ENCODE measurements around the gene TNFRSF18.

TNFRSF18 gene

DNA sequence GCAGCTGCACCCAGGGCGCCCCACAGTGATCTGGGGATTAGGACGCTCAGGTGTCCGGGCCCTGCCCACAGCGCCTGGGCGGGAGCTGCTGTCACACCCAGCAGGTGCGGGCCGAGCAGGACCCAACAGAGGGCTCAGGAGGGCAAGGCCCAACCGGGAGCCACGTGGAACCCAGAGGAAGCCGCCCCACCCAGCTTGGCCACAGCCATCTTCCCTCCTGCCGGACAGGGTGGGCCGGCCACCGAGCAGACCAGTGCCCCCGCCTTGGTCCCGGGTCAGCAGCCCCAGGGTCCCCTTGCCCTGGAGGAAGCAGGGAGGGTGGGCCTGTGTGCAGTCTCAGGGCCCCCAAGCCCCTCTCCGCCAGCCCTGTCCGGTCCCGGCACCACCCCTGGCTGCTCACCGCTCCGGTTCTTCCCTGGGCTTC is 39.0 kb downstream of the TNFRSF18 start:
- no peak for DNase-seq (ENCODE audit: low read depth in 2 of 3, low spot score in 2 of 3)

DNA sequence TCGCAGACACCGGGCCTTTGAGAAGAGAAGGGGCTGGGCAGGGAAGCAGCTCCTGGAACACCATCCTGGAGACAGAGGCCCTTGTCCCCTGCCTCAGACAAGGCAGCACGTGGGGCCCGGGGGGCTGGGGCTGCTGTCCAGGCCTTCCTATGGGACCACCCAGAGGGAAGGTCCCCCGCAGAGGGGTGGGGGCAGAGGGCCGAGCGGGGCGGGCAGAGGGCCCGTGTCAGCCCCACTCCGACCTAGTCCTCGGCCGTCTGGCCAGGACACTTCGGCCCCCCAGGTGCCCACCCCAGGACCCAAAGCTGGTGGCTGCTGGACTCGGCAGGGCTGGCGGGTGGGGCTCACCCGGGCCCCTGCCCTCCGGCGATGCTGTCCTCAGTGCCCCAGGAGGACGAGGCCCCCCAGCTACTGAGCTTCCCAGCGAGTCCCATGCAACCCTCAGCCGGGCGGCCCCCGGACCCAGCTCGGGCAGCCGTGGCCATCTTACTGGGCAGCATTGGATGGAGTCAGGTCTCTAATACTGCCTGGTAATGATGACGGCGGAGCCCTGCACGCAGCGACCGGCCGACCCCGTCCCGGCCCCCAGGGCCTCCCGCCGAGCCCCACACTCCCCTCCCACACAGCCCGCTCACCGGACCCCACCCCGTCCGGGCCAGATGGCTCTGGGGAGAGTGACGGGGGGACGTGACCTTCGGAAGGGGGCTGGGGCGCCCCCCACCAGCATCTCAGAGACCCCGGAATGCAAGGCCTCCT is 39.6 kb downstream of the TNFRSF18 start:
- DNase-seq (ENCODE audit: low read depth in 2 of 3, low spot score in 2 of 3), result no peak

DNA sequence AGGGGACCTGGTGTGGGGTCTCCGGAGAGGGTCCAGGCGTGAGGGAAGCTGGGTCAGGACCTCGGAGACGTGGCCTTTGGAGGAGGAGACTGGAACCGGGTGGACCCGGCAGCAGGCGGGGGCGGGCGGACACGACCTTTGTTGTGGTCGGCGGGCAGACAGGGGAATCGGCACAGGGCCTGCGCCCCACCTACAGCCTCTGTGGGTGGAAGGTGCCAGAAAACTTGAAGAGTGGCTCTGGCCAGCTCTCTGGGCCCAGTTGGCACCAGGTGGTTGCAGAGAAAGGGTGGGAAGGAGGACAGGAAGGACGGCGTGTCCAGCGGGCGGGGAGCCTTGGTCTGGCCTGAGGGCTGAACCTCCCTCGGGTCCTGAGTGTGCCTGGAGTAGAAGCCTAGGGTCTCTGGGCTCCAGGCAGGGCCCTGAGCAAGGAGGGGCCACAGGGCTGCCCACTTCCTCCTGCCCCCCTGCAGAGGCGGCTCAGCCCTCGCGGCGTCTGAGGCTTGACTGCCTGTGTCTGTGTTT is 40.4 kb downstream of the TNFRSF18 start:
- no peak for DNase-seq (ENCODE audit: low read depth in 2 of 3, low spot score in 2 of 3)

DNA sequence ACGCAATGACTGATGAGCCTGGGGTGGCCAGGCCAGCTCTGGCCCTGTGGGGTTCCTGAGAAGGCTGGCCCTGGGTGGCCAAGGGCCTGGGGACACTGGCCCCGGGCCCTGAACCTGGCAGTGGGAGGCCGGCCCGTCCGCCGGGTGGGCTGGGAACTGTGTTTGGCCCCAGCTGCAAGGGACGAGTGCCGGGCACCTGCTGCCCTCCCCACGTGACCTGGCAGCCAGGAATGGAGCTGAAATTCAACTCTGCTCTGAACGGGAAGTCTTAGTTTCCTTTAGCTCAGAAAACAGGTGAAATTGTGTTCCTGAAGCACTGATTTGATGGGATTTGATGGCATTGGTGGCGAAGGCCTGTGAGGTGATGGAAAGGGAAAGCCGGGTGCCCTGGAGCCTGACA is 40.9 kb downstream of the TNFRSF18 start:
- DNase-seq (ENCODE audit: low read depth in 2 of 3, low spot score in 2 of 3), result no peak

DNA sequence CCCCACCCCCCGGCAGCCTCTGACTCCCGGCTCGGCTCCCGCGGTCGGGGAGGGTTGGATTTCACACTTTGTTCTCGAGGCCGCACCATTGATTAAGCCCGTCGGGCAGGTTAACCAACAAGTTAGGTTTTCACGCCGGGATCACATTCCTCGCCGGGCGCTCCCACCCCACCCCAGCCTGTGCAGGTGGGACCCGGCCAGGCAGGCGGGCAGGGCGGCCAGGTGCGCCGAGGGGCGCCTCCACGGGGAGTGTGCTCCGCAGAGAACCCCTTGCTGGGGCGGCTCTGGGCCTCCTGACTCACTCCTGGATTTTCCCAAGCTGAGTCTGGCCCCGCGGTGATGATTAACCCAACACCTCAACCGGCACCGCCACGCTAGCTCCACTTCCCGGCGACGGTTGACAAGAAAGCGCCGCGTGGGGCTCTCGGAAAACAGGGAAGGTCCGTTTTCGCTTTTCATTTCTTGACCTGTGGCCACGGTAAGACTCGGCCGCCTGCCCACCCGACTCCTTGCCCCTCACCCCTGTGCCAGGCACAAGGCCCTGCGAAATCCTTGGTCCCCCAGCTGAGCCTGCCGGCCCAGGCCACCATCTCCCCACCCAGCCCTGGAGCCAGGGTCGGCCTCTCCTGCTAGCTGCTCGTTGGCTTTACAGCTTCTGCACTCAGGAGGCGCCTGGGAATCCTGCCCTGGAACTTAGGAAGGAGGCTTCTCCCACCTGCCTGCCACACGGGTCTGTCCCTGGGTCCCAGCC is 41.5 kb downstream of the TNFRSF18 start:
- no peak for DNase-seq (ENCODE audit: low read depth in 2 of 3, low spot score in 2 of 3)

DNA sequence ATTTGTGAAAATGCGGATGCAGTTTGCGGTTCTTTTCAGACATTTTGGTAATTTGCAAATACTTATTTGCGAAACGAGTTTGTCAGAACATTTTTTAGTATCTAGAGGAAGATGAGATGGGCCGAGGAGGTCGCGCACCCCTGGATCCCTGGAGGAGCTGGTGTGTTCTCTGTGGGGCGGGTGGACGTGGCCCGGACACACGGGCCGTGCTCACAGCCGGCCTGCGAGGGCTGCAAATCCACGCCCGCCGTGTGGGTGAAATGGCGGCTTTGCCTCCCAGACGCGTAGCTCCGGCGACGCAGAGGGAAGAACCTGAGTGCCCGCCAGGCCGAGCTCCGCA is 42.1 kb downstream of the TNFRSF18 start:
- DNase-seq (ENCODE audit: low read depth in 2 of 3, low spot score in 2 of 3), result no peak

DNA sequence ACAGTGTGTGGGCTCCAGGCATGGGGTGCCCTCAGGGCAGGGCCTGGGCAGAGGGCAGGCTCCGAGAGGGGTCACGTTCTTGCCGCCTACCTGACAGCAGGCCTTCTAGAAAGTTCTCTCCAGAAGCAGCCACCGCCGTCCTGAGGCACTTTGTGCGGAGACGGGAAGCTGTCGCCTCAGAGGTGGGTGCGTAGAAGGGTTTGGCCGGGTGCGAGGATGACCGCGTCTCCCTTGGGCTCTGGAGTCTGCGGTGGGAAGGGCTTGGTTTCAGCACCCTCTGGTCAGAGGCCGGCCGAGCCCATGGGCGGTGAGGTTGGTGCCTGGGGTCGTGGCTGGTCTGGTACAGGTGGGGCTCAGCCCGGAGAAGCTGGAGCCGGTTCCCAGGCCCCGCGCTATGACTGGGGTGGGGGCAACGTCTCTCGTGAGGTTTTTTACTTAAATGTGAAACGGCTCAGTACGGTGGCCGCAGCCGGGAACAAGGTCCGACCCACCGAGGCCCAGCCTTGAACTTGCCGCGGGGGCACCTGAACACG is 42.8 kb downstream of the TNFRSF18 start:
- no peak for DNase-seq (ENCODE audit: low read depth in 2 of 3, low spot score in 2 of 3)

DNA sequence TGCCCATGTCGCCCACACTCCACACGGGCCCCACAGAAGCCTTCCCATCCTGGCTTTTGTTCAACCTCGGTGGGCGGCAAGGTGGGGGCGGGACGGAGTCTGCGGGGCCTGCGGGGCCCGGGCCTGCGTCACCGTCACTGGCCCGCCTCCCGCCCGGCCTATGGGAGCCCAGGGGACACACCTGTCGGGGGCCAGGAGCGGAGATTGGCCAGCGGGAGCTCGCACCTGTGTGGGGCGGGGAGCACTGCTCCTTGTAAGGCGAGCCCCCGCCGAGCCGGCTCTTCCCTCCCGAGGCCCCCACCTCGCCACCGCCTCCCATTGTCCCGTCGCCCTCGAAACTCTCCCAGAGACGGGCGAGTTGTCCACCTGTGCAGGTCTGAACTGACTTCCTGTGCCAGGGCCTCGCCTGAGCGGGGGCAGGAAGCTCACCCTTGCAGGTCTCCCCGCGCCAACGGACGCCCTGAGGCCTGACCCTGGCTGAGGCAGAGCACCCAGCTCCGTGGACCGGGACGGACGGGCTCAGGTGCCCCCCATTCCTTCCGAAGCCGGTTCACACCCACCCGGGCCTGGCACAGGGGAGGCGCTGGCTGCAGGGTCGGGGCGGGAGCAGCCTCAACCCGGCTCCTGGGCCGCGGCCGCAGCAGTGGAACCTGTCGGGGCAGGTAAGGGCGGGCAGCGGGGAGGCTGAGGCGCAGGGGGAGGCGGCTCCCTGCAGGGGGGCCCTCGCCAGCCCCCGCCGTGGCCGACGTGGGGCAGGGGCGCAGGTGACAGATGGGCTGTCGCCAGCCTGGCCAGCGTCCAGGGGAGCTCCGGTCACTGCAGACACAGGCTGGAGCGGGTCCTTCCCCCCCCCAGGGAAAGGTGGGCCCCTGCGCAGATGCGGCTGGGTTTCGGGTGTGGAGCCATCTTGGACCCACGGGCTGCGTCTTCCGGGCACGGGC is 43.5 kb downstream of the TNFRSF18 start:
- no peak for DNase-seq (ENCODE audit: low read depth in 2 of 3, low spot score in 2 of 3)

DNA sequence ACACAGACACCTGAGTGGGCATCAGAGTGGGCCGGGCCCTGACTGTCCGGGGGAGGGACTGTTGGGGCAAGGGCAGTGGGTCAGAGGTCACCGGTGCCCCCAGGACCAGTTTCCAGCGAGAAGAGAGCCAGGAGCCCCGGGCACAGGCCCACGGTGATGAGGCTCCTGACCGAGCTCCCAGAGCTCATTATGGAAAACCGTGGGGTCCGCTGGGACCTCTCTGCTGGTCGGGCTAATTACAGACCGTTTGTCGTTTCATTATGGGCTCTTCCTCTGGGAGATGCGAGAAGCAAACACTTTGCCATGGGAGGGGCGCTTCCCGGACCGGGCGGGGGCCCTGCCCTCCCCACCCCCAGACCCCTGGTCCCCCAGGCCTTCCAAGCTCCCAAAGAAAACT is 44.7 kb downstream of the TNFRSF18 start:
- no peak for DNase-seq (ENCODE audit: low read depth in 2 of 3, low spot score in 2 of 3)

DNA sequence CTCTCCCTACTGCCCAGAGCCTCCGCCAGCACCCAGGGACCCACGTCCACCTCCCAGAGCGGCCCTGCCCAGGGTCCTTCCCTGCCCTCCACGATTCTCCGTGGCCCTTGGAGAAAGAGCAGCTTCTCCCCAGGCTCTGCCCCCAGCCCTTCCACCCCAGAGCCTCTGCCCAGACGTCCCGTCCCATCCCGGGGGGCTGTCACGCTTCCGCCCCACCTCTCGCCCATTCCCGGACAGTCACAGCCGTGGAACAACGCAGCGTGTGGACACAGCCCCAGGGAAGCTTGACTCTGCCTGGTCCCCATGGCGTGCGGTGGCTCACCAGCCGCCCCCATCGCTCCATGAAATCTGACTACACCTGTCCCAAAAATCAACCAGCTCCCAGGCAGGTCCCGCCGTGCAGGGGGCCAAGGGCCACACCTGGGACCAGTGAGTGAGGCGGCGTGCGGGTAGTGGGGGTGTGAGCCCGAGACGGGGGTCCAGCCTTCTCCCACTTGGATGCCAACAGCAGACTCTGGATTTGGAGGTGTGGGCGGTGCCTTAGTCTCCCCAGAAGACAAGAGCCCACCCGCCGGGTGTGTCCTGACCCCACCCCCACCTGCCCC is 45.2 kb downstream of the TNFRSF18 start:
- no peak for DNase-seq (ENCODE audit: low read depth in 2 of 3, low spot score in 2 of 3)

DNA sequence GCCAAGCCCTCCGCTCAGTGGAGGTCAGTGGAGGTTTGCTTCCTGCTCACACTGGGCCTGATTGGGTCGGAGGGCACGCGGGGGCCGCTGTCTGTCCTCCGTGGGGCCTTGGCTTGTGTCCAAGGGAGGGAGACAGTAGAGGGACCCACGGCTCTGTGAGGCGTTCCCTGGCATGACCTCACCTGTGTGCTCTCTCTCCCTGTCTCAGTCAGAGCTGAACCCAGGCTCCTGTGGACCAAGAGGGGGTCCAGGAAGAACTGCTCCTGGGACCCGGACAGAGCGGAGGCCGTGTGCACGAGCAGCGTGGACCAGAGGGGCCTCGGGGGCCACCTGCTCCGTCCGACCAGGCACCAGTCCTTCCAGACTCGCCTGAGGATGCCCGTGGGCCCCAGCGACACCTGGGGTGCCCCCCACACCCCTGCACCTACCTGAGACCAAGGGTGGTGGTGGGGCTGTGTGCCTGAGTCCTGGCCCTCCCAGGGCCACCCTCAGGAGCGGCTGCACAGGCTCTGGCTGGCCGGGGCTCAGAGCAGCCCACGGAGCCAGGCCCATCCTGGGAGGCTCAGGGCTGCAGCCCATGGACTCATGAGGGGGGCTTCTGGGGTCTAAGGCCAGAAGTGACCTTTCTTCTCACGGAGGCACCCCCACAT is 46.0 kb downstream of the TNFRSF18 start:
- no peak for DNase-seq (ENCODE audit: low read depth in 2 of 3, low spot score in 2 of 3)

DNA sequence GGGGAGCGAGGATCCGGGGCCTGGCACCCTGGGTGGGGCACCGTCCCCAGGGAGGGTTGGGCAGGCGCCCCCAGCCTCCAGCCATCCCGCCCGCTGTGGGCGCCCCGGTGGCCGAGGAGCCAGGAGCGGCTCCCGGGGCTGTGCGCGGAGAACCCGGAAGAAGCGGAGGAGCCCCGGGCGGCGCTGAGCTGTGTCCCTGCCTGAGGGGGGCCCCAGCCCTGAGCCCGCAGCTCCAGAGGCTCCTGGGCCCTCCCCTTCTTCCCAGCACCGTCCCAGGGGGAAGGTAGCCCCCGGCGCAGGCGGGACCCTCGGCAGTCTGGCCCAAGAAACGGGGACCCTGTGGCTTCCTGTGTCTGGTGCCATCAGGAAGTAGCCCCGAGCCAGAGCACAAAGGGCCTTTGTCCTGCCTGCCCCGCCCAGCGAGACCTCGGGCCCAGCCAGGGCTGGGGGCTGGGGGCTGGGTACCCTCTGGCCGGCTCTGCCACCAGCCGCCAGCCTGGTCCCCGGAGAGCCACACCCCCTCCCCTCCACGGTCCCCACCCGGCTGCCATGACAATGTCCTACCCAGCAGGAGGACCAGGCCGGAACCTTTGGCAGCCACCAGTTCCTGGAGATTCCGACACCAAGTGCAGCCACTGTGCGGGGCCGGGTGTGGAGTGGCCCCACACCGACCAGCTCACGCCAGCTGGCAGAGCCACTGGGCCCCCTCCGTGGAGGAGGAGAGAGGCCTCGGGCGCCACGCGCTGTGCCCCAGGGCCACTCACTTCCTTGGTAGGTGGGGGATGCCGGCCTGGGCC is 48.3 kb downstream of the TNFRSF18 start:
- DNase-seq (ENCODE audit: low read depth in 2 of 3, low spot score in 2 of 3), result no peak

DNA sequence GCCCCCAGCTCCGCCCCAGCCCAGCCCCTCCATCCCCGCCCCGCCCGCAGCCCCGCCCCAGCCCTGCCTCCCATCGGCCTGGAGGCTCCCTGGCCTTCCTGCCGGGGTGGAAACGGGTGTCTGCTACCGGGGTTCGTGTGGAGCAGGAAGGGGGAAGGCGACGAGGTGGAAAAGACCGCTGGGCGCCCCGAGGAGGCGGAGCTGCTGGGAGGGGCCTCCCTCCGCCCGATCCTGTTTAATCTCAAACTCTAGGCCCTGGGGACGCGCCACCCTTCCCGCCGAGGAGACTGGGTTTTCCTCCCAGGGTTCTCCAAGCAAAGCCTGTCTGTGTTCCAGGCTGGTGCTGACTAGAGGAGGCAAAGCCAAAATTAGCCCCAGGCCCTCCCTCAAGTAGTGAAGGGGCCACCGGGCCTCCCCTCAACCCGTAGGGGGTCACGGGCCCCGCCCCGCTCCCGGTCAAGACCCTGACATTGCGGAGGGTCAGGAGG is 48.9 kb downstream of the TNFRSF18 start:
- peak; percentile 36 to 45 (median 44) for DNase-seq (ENCODE audit: low read depth in 2 of 3, low spot score in 2 of 3)

DNA sequence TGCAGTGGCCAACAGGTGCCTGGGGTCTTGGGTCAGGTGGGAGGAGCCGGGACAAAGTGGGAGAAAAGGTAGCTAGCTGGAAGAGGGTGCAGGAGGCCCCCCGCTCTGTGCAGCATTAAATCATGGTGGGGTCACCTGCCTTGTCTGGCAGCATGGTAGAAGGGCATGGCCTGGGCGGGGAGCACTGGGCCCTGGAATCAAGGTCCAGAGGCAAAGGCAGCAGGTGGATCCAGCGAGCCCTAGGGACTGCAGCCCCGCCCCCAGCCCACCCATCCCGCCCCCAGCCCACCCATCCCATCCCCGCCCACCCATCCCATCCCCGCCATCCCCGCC is 49.4 kb downstream of the TNFRSF18 start:
- no peak for DNase-seq (ENCODE audit: low read depth in 2 of 3, low spot score in 2 of 3)

DNA sequence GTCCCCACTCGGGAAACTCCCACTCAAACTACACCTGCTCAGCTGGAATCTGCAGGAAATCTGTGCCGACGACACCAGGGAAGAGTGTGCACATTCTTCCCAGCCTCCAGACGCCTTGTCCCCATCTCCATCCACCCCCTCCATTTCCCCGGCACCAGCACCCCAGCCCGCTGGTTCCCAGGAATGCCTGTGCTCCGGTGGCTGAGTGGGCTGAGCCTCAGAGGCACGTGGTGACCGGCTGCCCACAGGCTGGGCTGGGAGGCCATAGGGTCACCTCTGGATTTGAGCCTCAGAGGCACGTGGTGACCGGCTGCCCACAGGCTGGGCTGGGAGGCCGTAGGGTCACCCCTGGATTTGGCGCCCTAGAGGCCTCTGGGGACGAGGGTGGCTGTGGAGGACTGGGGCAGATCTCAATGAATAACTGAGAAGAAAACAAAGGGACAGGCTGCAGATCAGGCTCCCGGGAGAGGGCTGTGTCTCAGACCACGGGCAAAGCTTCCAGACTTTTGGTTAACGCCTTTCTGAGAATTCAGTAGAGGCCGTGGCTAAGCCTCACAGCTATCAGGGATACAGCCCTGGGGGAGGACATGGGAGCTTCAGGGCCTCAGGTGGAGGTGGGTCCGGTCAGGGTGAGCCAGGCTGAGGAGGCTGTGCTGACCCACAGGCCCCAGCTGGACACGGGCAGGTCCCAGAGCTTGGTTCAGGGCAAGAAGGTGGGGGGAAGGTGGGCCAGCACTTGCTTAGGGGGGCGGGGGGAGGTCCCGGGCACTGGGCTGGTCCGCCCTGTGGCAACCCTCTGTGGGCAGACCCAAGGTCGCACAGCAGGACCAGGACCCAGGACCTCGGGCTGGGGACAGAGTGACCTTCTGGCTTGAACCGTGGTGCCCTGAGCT is 50.0 kb downstream of the TNFRSF18 start:
- DNase-seq (ENCODE audit: low read depth in 2 of 3, low spot score in 2 of 3), result no peak

DNA sequence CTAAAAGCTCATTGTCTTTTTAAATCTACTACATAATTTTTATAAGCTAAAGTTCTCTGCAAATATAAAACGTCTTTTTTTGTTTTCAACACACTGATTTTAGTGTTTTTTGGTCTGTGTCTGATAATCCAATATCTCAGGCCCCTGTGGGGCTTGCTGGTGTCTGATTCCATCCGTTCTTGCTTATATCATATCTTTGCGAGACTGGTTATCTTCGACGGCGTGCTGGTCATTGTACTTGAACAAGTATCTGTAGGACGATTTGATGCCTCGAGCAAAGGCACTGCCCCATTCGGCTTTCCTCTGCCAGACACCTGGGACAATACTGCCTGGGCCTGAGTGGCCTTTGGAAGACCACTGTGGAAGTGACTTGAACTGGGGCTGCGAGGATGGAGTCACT is 51.1 kb downstream of the TNFRSF18 start:
- DNase-seq (ENCODE audit: low read depth in 2 of 3, low spot score in 2 of 3), result no peak

DNA sequence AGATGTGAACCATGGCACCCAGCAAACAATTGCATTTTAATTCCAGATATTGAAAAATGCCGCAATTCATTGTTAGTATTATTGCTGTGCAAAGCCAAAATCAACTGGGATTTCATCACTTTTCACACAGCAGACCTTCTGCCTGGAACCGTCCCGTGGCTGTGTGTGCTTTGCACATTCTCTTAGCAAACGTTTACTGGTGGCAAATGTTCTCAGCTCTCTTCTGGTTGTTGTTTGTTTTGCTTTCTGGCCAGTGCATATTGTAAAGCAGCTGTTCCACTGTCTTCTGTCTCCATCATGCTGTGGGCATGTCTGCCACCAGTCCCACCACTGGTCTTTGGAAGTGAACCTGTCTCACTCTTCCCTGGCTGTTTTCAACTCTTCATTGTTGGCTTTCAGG is 52.5 kb downstream of the TNFRSF18 start:
- no peak for DNase-seq (ENCODE audit: low read depth in 2 of 3, low spot score in 2 of 3)
